ENCODE measurements around the gene GALNT2.

GALNT2 gene

GRCh38 chr1:230278871-230279582, 212.0 kb downstream of the GALNT2 start:
- no peak for DNase-seq (ENCODE audit: low spot score)

DNA sequence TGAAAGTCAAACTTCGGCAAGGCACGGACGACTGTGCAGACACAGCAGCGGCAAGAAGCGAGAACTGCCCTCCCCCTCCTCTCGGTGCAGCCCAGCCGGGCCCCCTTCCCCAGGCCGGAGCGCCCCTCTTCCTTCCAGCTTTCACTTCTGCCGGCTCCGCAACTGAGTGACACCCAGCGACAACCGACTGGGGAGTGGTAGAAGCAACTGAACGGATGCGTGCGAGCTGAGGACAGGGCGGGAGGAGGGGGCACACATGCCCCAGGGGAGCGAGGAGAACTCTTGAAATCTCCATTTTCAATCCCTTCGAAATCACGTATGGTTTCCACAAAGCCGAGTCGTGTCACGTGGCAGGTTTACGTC, 212.5 kb downstream of the GALNT2 start:
- DNase-seq (ENCODE audit: low spot score), result no peak

- peak; percentile 64 for DNase-seq (ENCODE audit: low spot score)
Measured at GRCh38 chr1:230280054-230280795, 213.2 kb downstream of the GALNT2 start.

GRCh38 chr1:230280906-230281413, 213.9 kb downstream of the GALNT2 start:
- DNase-seq (ENCODE audit: low spot score), result no peak

DNA sequence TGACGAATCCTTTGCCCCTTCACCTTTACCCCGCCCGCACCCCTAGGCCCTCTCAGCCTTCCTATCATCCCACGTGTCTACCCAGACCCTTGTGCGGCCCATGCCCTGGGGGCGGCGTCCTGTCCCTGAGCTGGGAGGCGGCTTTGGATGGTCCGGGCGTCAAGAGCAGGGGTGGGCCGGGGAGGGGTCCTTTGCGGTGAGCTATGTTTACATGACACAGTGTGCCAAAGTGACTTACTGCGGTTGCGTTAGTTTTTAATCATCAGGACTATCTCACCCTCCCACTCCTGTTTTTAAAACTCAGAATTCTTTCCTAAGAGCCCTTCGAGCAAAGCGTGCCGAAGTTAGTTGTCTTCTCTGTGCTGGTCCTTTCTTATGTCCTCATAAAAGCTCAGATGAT, 214.5 kb downstream of the GALNT2 start:
- no peak for DNase-seq (ENCODE audit: low spot score)

DNA sequence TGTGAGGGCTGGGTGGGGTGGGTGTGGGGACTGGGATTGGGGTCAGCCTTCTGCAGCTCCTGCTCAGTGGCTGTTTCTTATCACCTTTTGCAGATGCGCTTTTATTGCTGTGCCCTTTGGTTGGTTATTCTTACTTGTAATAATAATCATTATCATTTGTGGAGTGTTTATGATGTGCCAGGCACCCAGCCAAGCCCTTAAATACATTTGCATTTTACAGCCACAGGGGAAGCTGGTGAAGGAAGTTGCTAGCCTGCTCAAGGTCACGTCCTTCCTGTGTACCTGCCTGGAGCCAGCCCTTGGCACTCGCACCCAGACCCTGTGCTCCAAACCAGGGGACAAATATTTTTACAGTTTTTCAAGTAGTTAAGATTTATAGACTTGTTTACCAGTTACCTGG, 215.1 kb downstream of the GALNT2 start:
- DNase-seq (ENCODE audit: low spot score), result no peak

- DNase-seq (ENCODE audit: low spot score), result no peak
Measured at GRCh38 chr1:230283678-230284077, 216.6 kb downstream of the GALNT2 start.

GRCh38 chr1:230284891-230285290, 217.9 kb downstream of the GALNT2 start:
- no peak for DNase-seq (ENCODE audit: low spot score)

DNA sequence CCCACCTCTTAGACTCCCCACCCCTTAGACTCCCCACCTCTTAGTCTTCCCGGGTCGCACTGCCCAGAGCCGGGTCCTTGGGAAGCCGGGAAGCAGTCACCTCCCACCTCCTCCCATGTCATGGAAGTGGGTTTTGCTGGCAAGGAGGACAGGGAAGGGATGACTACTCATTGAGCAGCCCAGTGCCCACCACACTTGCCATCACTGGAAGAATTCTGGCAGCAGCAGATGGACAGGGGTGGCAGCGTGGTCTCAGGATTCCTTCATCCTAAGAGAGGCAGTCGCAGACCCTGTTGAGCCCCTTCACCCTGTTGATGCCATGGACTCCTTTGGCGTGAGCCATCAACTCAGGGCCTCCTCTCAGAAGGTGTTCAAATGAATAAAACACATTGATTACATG, 218.3 kb downstream of the GALNT2 start:
- no peak for DNase-seq (ENCODE audit: low spot score)

DNA sequence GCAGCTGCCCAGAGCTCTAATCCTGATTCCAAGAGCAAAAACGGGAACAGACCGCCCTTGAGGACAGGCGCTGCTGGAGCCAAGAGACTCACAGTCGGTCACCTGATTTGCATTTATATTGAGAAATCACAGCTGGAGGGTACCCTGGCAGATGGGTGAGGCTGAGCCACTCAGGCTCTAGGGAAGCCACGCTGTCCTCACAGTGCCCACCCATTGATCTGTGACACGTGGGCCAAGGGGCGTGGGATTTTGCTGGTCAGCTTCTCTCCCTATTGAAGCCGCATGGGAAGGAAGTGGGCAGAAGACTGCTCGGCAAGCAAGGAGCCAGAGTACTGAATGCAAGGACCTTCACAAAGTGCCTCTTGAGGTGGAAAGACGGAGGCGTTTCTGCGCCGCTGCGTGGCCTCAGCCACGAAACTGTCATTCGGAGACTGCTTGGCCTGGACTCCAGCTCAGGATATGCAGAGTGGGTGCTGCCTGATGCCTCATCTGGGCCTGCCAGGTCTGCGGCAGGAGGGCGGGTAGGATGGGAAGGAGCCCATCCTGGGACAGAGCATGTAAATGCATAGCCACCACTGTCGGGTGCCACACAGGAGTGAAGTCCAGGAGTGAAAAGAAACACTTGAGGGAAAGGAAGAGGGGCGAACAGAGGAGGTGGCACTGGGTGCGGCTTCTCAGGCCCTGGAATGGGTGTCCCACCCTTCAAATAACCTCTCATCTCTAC, 219.3 kb downstream of the GALNT2 start:
- DNase-seq (ENCODE audit: low spot score), result no peak

- DNase-seq (ENCODE audit: low spot score), result no peak
Measured at GRCh38 chr1:230286890-230287269, 219.8 kb downstream of the GALNT2 start.

GRCh38 chr1:230287674-230288315, 220.8 kb downstream of the GALNT2 start:
- DNase-seq (ENCODE audit: low spot score), result no peak

DNA sequence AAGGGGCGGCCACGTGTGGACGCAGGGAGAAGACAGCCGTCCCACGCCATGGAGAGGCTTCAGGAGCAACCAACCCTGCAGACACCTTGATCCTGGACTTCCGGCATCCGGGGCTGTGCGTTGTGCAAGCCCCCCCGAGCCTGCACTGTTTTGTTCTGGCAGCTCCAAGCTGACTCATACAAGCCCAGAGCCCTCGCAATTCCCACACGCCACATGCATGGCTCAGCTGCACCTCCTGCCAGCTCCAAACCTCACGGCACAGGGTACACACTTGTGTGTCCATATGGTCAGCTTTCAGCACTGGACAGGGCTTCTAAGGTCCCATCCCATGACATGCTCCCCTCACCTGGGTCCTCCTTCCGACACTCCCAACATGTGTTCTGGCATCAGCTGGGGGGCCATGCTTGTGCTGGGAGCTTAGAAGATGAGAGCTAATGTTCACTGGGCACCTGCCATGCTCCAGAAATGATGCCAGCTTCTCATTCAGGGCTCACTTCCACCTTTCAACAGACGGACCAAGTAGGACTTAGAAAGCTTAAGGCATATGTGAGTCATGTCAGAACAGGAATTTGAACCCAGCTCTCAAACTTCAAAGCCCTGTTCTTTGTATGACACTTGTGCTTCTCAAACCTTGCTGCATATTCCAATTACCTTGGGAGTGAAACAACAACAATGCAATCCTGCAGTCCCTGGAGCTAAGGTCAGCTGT, 221.8 kb downstream of the GALNT2 start:
- no peak for DNase-seq (ENCODE audit: low spot score)

GRCh38 chr1:230289350-230289644, 222.3 kb downstream of the GALNT2 start:
- no peak for DNase-seq (ENCODE audit: low spot score)

GRCh38 chr1:230291731-230292620, 224.9 kb downstream of the GALNT2 start:
- DNase-seq (ENCODE audit: low spot score), result no peak

DNA sequence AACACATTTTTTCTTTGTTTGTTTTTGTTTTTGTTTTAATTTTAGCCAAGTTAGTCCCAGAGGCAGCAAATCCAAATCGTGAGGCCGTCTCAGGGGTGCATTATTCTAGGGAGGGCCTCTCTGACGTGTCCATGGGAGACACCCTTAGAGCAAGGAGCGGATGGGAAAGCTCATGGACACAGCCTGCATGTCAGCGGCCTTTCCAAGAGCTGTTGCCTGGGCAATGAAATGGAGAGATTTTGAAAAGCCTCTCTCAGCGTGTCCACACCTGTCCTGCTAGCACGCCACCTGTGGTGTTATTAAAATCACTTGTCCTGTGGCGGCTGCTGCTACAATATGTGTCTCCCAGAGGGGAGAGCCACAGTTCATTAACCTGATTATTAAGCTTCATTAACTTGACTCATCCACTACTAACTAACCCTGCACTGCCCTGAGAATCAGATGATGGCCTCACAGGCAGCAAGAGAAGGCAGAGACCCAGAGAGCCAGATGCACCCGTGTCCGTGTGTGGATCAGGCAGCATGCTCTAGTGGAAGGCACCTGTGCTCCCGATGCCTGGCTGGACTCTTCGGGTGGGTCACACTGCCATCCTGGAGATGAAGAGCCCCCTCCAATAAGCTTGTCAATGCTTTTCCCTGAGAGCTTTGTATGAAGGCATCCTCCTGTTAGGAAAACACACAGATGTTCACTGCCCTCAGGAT, 225.8 kb downstream of the GALNT2 start:
- peak; percentile 91 for DNase-seq (ENCODE audit: low spot score)

- DNase-seq (ENCODE audit: low spot score), result no peak
Measured at GRCh38 chr1:230293390-230293700, 226.3 kb downstream of the GALNT2 start.

DNA sequence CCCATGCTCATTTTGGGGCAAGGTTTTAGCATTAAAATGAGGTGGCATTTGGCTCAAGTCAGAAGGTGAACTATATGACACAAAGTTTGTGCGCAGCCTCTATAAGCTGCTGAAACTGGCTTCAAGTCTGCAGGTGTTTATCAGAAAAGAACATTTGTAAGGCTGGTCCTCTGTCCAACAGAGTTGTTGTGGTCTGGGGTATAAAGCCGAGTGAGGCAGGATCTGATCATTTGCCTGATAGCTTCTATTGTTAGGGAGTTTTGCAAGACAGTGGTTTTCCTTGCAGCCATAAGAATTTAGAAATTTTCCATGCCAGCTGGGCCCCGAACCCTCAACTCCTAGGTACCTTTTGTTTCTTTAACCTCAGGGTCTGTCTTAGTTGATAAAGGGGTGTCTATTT, 228.3 kb downstream of the GALNT2 start:
- no peak for DNase-seq (ENCODE audit: low spot score)

DNA sequence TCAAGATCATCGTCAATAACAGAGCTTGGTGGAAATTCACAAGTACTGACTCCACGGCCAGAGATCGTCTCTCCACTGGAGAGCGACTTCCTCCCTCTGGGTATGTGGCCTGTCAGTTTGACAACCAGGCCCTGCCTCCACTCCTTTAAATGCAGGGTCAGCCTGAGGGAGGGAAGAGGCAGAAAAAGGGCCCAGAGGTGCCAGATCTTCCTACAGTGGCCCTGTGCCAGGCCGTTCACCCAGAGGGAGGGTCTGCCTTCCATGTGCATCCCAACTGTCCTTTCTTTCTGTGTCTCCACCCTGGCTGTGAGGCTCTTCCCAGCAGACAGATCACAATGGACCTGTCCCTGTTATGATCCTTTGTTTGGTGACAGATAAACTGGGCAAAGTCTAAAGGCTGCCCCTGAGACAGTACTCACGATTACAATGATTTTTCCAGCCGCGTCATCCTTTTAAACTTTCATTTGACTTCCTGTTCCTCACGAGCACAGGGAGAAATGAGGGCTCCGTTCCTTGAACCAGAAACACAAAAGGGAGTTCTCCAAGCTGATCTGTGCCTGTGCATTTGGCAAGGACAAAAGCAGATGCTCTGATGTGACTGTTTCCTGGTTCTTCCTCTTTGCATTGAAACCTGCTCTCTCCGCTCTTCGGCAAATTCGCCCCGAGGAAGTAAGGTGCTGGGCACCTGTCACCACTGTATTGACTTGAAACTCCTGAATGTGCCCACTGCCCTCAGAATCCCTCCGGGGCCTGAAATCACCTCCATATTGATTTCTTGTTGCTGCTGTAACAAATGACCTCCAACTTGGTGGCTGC, 232.4 kb downstream of the GALNT2 start:
- DNase-seq (ENCODE audit: low spot score), result no peak

Measured in cerebellar cortex (tissue), 1 donor.